ENCODE measurements around the gene ABLIM3. TPM values are rescaled to one million over a fixed set of nuclear protein-coding genes. Genes with fewer than 3 reads are reported as not detected.

The ABLIM3 gene
- total and polyA plus RNA-seq, 2 donors (not counting 3 experiments of a cell fraction or from before 2014, with no cell fraction given) = 16.7 to 42.1 TPM

DNA sequence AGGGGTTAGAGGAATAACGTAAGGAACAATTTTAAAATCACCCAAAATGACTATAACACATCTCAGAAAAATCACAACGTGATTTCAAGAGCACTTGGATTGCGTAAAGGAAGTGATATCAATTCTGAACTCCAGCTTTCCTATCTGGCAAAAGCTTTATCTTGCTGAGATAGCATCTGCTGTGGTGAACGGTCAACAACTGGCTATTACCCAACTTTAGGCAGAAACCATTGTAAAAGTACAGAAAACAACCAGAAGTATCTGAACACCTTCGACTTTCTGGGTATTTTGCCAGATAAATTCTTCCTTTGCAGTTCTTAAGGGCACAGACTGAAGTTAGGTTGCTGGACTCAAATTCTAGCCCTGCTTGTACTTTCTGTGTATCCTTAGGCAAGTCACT is 9.2 kb downstream of the ABLIM3 start:
- peak; percentile 85 for FAIRE-seq
- dilution Hi-C loops (cut with MboI; ENCODE audit: extremely low pct_ligation_motif_present, low sequenced_read_pairs) = no loop called here
- CTCF ChIA-PET = interaction anchor here (0.6 to 2.1 kb wide), 6 partner anchors 9 to 78 kb away, joined by 3 to 8 read pairs (median 4); partner anchors contain the start of gene ABLIM3

DNA sequence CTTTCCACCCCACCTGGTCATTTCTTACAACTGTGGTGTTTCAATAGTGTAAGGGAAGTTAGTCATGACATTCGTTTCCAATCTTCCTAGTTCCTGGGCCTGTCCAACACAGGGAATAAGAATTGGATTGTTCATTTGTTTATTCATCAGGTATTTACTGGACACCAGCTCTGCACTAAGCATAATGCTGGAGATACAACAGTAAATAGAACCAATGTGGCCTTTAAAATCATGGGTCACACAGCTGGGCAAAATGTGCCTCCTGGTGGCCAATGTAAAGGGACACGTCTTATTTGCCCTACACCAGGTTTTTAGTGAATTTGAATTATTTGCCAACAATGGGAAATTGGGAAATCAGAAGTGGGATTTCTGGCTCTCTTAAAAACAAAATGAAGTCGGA is 10.4 kb downstream of the ABLIM3 start:
- ChIA-PET POLR2A (no interaction called here), CTCF (interaction anchor here (0.7 to 2.7 kb wide), 6 partner anchors 9 to 77 kb away, joined by 3 to 30 read pairs (median 4); partner anchors contain the start of gene ABLIM3)
- Histone ChIP-seq H3K79me2 (ENCODE audit: control insufficient read depth, insufficient read depth, low read length) (peaks cover 37% of the 10 kb centered on the region), H3K4me2 (ENCODE audit: insufficient read depth, low read length) (peak overlapping the region; percentile 61), H2AFZ (ENCODE audit: low read depth, low read length) (no peak overlapping the region), H4K20me1 (replicated peaks; ENCODE audit: control insufficient read depth, extremely low read depth, insufficient read depth, low read length) (no peaks in the 10 kb centered on the region), H3K4me3 (replicated peaks in 1 of 3; ENCODE audit: insufficient read depth in 1 of 3, low read depth in 1 of 3, low read length in 3 of 3) (no peak overlapping the region), H3K9ac (replicated peaks; ENCODE audit: extremely low read depth, insufficient read depth, low read length) (no peak overlapping the region), H3K27me3 (ENCODE audit: control insufficient read depth in 2 of 2, insufficient read depth in 2 of 2, low read length in 2 of 2) (no peaks in the 10 kb centered on the region), H3K9me3 (replicated peaks; ENCODE audit: control insufficient read depth, insufficient read depth, low read length) (no peaks in the 10 kb centered on the region), H3K4me1 (ENCODE audit: control insufficient read depth, extremely low read depth, insufficient read depth, low read length) (peaks cover 42% of the 10 kb centered on the region), H3K9me1 (replicated peaks; ENCODE audit: control insufficient read depth, extremely low read depth, insufficient read depth, low read length) (no peaks in the 10 kb centered on the region), H3K36me3 (ENCODE audit: control insufficient read depth in 2 of 2, extremely low read depth in 1 of 2, insufficient read depth in 2 of 2, low read length in 2 of 2) (no peaks in the 10 kb centered on the region), H3K27ac (ENCODE audit: insufficient read depth, low read depth, low read length) (peak overlapping the region; percentile 86)
- TF ChIP-seq, protein P1, sequence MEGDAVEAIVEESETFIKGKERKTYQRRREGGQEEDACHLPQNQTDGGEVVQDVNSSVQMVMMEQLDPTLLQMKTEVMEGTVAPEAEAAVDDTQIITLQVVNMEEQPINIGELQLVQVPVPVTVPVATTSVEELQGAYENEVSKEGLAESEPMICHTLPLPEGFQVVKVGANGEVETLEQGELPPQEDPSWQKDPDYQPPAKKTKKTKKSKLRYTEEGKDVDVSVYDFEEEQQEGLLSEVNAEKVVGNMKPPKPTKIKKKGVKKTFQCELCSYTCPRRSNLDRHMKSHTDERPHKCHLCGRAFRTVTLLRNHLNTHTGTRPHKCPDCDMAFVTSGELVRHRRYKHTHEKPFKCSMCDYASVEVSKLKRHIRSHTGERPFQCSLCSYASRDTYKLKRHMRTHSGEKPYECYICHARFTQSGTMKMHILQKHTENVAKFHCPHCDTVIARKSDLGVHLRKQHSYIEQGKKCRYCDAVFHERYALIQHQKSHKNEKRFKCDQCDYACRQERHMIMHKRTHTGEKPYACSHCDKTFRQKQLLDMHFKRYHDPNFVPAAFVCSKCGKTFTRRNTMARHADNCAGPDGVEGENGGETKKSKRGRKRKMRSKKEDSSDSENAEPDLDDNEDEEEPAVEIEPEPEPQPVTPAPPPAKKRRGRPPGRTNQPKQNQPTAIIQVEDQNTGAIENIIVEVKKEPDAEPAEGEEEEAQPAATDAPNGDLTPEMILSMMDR (IDR thresholded peaks at IDR 0.05; ENCODE audit: extremely low read depth in 1 of 2, insufficient read depth in 1 of 2, low read depth in 1 of 2, low read length in 2 of 2) = peak; percentile 20 to 32
- no peak for TF ChIP-seq JUN (IDR thresholded peaks at IDR 0.05; ENCODE audit: borderline replicate concordance, insufficient read depth, insufficient read length, low read depth)
- peak; percentile 46 for FAIRE-seq
- dilution Hi-C loops (cut with MboI; ENCODE audit: extremely low pct_ligation_motif_present, low sequenced_read_pairs) (no loop called here), intact Hi-C loops (cut with micrococcal nuclease) (loop anchor here (1.0 kb wide), 1 partner anchor 61 kb away; no protein-coding TSS in a partner anchor)
- DNase-seq (ENCODE audit: low read depth, low spot score) = peak; percentile 55
- BruUV-seq (replicated peaks) = no TSS peak

More for the DNA sequence above, 9.2 kb downstream of the ABLIM3 start:
- Histone ChIP-seq H3K27ac (ENCODE audit: insufficient read depth, low read depth, low read length) (peak overlapping the region; percentile 45), H3K4me1 (ENCODE audit: control insufficient read depth, extremely low read depth, insufficient read depth, low read length) (peaks cover 42% of the 10 kb centered on the region), H3K9ac (replicated peaks; ENCODE audit: extremely low read depth, insufficient read depth, low read length) (peak overlapping the region; percentile 10), H3K36me3 (ENCODE audit: control insufficient read depth in 2 of 2, extremely low read depth in 1 of 2, insufficient read depth in 2 of 2, low read length in 2 of 2) (no peaks in the 10 kb centered on the region), H3K4me3 (replicated peaks in 1 of 3; ENCODE audit: insufficient read depth in 1 of 3, low read depth in 1 of 3, low read length in 3 of 3) (no peak overlapping the region), H3K79me2 (ENCODE audit: control insufficient read depth, insufficient read depth, low read length) (peaks cover 33% of the 10 kb centered on the region), H3K4me2 (ENCODE audit: insufficient read depth, low read length) (peak overlapping the region; percentile 51), H3K27me3 (ENCODE audit: control insufficient read depth in 2 of 2, insufficient read depth in 2 of 2, low read length in 2 of 2) (no peaks in the 10 kb centered on the region), H3K9me1 (replicated peaks; ENCODE audit: control insufficient read depth, extremely low read depth, insufficient read depth, low read length) (no peaks in the 10 kb centered on the region), H2AFZ (ENCODE audit: low read depth, low read length) (no peak overlapping the region), H4K20me1 (replicated peaks; ENCODE audit: control insufficient read depth, extremely low read depth, insufficient read depth, low read length) (no peaks in the 10 kb centered on the region), H3K9me3 (replicated peaks; ENCODE audit: control insufficient read depth, insufficient read depth, low read length) (no peaks in the 10 kb centered on the region)
- no TSS peak for BruUV-seq (replicated peaks)
- POLR2A ChIA-PET = no interaction called here
- intact Hi-C loops (cut with micrococcal nuclease) = no loop called here
- DNase-seq (ENCODE audit: low read depth, low spot score) = peak; percentile 89
- TF ChIP-seq, protein P2, sequence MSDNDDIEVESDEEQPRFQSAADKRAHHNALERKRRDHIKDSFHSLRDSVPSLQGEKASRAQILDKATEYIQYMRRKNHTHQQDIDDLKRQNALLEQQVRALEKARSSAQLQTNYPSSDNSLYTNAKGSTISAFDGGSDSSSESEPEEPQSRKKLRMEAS (IDR thresholded peaks at IDR 0.05; ENCODE audit: insufficient read depth, insufficient read length) = no peak
- TF ChIP-seq GATA2 (IDR thresholded peaks at IDR 0.05; ENCODE audit: insufficient read depth, insufficient read length, low read depth, low read length) (peak; percentile 93), POLR2AphosphoS5 (IDR thresholded peaks at IDR 0.05; ENCODE audit: insufficient read depth, low read depth, low read length) (peak; percentile 24)
